ENCODE results near the gene USP35. TPM values are rescaled to one million over a fixed set of nuclear protein-coding genes. Genes with fewer than 3 reads are reported as not detected.

USP35 gene
- total and polyA plus RNA-seq, 2 donors (not counting 1 experiment from before 2014, with no cell fraction given), result 4.8 to 6.0 TPM

DNA sequence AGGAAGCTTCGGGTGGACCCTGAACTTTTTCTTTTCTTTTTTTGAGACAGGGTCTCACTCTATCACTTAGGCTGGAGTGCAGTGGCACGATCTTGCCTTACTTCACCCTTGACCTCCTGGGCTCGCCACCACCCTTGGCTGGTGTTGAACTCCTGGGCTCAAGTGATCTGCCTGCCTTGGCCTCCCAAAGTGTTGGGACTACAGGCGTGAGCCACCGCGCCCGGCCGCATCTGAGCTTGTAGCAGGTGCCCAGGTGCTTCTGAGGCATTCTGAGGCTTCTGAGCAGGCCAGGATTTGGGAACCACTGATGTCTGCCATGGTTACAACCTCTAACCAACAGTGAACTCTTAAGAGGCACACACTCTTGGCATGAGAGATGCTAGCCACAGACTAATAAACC, 5.1 kb downstream of the USP35 start:
- ChIA-PET CTCF (interaction anchor here (0.7 to 1.5 kb wide), 3 partner anchors 9 to 370 kb away, joined by 3 to 7 read pairs (median 4); no protein-coding TSS in a partner anchor), POLR2A (interaction anchor here (1.1 kb wide), 1 partner anchor 49 kb away, joined by 6 read pairs; no protein-coding TSS in a partner anchor)
- Mint-ChIP-seq H3K4me1 (peaks cover 30% of the 10 kb centered on the region), H3K27me3 (no peaks in the 10 kb centered on the region), H3K9me3 (ENCODE audit: insufficient read depth) (no peaks in the 10 kb centered on the region), H3K4me3 (no peak overlapping the region), H3K27ac (no peak overlapping the region)
- DNase-seq, result no peak
- Histone ChIP-seq H4K20me1 (ENCODE audit: control insufficient read depth, insufficient read depth, low read length, poor library complexity, severe bottlenecking) (no peaks in the 10 kb centered on the region), H3K79me2 (ENCODE audit: control insufficient read depth, insufficient read depth, low read length) (peaks cover 2% of the 10 kb centered on the region), H3K4me2 (replicated peaks; ENCODE audit: low read depth, low read length, poor library complexity, severe bottlenecking) (no peak overlapping the region), H3K9me3 (ENCODE audit: control extremely low read depth in 1 of 3, control insufficient read depth in 2 of 3, insufficient read depth in 1 of 3, low read length in 2 of 3) (peaks cover 0 to 3% (median 0%) of the 10 kb centered on the region in 3 donors), H3K4me3 (ENCODE audit: control extremely low read depth in 1 of 5, extremely low read depth in 1 of 5, insufficient read depth in 1 of 5, low read depth in 2 of 5, low read length in 4 of 5) (no peak overlapping the region), H3K36me3 (replicated peaks in 1 of 2; ENCODE audit: control extremely low read depth in 1 of 2, control insufficient read depth in 1 of 2, extremely low read depth in 1 of 2, insufficient read depth in 2 of 2, low read length in 1 of 2) (peaks cover 0 to 3% of the 10 kb centered on the region in 2 experiments), H3K27me3 (replicated peaks in 1 of 4; ENCODE audit: control extremely low read depth in 1 of 4, control insufficient read depth in 3 of 4, insufficient read depth in 4 of 4, low read length in 3 of 4) (no peaks in the 10 kb centered on the region), H3K9ac (ENCODE audit: low read length) (no peak overlapping the region), H3K4me1 (ENCODE audit: control insufficient read depth in 2 of 2, insufficient read depth in 2 of 2, low read length in 2 of 2) (peaks cover 17 to 22% of the 10 kb centered on the region in 2 donors), H2AFZ (ENCODE audit: insufficient read depth, low read depth, low read length, poor library complexity, severe bottlenecking) (no peak overlapping the region), H3K27ac (ENCODE audit: low read length in 2 of 2) (no peak overlapping the region)
- no peak for ATAC-seq (ENCODE audit: low read depth)
- intact Hi-C loops (cut with micrococcal nuclease), result no loop called here
- WGBS (ENCODE audit: insufficient coverage), result 96% methylated on average over 8 of the region's 8 CpGs
- no peak for TF ChIP-seq EZH2 (IDR thresholded peaks at IDR 0.05; ENCODE audit: borderline replicate concordance, insufficient read depth, low read depth, low read length, poor library complexity, severe bottlenecking)
- TF ChIP-seq, protein P1, sequence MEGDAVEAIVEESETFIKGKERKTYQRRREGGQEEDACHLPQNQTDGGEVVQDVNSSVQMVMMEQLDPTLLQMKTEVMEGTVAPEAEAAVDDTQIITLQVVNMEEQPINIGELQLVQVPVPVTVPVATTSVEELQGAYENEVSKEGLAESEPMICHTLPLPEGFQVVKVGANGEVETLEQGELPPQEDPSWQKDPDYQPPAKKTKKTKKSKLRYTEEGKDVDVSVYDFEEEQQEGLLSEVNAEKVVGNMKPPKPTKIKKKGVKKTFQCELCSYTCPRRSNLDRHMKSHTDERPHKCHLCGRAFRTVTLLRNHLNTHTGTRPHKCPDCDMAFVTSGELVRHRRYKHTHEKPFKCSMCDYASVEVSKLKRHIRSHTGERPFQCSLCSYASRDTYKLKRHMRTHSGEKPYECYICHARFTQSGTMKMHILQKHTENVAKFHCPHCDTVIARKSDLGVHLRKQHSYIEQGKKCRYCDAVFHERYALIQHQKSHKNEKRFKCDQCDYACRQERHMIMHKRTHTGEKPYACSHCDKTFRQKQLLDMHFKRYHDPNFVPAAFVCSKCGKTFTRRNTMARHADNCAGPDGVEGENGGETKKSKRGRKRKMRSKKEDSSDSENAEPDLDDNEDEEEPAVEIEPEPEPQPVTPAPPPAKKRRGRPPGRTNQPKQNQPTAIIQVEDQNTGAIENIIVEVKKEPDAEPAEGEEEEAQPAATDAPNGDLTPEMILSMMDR (IDR thresholded peaks at IDR 0.05), result no peak

DNA sequence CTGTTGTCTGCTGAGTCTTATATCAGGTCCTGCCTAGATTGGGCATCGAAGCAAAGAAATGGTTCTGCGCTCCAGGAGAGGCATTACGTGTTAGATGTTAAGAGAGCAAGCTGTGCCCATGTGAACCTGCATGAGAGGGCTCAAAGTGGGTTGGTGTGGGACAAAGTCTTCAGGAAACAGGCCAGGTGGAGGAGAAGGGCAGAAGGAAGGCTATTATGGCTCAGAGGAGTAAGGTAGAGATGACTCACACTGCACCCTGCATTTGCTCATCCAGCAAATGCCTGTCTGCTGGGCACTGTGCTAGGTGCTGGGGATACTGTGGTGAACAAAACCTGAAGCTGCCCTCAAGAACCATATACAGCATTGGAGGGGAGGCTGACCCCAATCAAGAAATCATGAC, 5.8 kb downstream of the USP35 start:
- Mint-ChIP-seq H3K4me3 (no peak overlapping the region), H3K9me3 (ENCODE audit: insufficient read depth) (no peaks in the 10 kb centered on the region), H3K27ac (no peak overlapping the region), H3K27me3 (no peaks in the 10 kb centered on the region), H3K4me1 (peaks cover 25% of the 10 kb centered on the region)
- no peak overlapping the region for H3K27ac ChIP-seq (ENCODE audit: low read length in 2 of 2)
- intact Hi-C loops (cut with micrococcal nuclease), result no loop called here
- 96% methylated on average over 3 of the region's 3 CpGs for WGBS (ENCODE audit: insufficient coverage)
- H3K36me3 ChIP-seq (replicated peaks in 1 of 2; ENCODE audit: control extremely low read depth in 1 of 2, control insufficient read depth in 1 of 2, extremely low read depth in 1 of 2, insufficient read depth in 2 of 2, low read length in 1 of 2), result peaks cover 0 to 4% of the 10 kb centered on the region in 2 experiments
- no peak overlapping the region for H3K4me2 ChIP-seq (replicated peaks; ENCODE audit: low read depth, low read length, poor library complexity, severe bottlenecking)
- ChIA-PET POLR2A (no interaction called here), CTCF (interaction anchor here (0.9 to 1.6 kb wide), 4 partner anchors 9 to 370 kb away, joined by 3 to 7 read pairs (median 3); no protein-coding TSS in a partner anchor)
- TF ChIP-seq, protein P1 (IDR thresholded peaks at IDR 0.05), result no peak
- TF ChIP-seq EZH2 (IDR thresholded peaks at IDR 0.05; ENCODE audit: borderline replicate concordance, insufficient read depth, low read depth, low read length, poor library complexity, severe bottlenecking), result no peak
- H3K9ac ChIP-seq (ENCODE audit: low read length), result no peak overlapping the region
- peaks cover 10 to 15% of the 10 kb centered on the region in 2 donors for H3K4me1 ChIP-seq (ENCODE audit: control insufficient read depth in 2 of 2, insufficient read depth in 2 of 2, low read length in 2 of 2)
- no peaks in the 10 kb centered on the region for H3K27me3 ChIP-seq (replicated peaks in 1 of 4; ENCODE audit: control extremely low read depth in 1 of 4, control insufficient read depth in 3 of 4, insufficient read depth in 4 of 4, low read length in 3 of 4)
- H2AFZ ChIP-seq (ENCODE audit: insufficient read depth, low read depth, low read length, poor library complexity, severe bottlenecking), result no peak overlapping the region
- peaks cover 0 to 3% (median 0%) of the 10 kb centered on the region in 3 donors for H3K9me3 ChIP-seq (ENCODE audit: control extremely low read depth in 1 of 3, control insufficient read depth in 2 of 3, insufficient read depth in 1 of 3, low read length in 2 of 3)
- H4K20me1 ChIP-seq (ENCODE audit: control insufficient read depth, insufficient read depth, low read length, poor library complexity, severe bottlenecking), result no peaks in the 10 kb centered on the region
- DNase-seq, result no peak
- H3K79me2 ChIP-seq (ENCODE audit: control insufficient read depth, insufficient read depth, low read length), result no peaks in the 10 kb centered on the region
- no peak overlapping the region for H3K4me3 ChIP-seq (ENCODE audit: control extremely low read depth in 1 of 5, extremely low read depth in 1 of 5, insufficient read depth in 1 of 5, low read depth in 2 of 5, low read length in 4 of 5)
- no peak for ATAC-seq (ENCODE audit: low read depth)
